ENCODE data around the gene GPC5. TPM values are rescaled to one million over a fixed set of nuclear protein-coding genes. Genes with fewer than 3 reads are reported as not detected.

Gene GPC5
- under 0.01 TPM in 1 of 2 replicates, not detected in the other for total RNA-seq

GRCh38 chr13:91398413-91399188 is at the start of gene GPC5:
TSS of gene GPC5 (plus strand) at chr13:91398621.

Other genes with a start within 250 kb of the GPC5 start
- 14.0 and 24.2 TPM in 2 replicates for gene MIR17HG, start 50.9 kb upstream of the GPC5 start, total RNA-seq

Measured in epithelial cell of umbilical artery (primary cell).